OCI-LY3 (cell line): Measurements from ENCODE around the gene KYAT1.

Experiments used
- H2AFZ ChIP-seq: fragments of 200-600, 300-600 bp; shearing (Covaris generic); 2 replicates; pipeline ENCODE4 v1.6.0; 2014; ENCODE audit warnings: antibody characterized with exemption, low read depth, low read length
- H3K27ac ChIP-seq: fragments of 200-600, 300-600 bp; sonication (generic); 2 replicates; pipeline ENCODE4 v1.5.1; 2014; ENCODE audit warnings: mild to moderate bottlenecking, low read length, moderate library complexity, mixed read lengths
- H3K27me3 ChIP-seq: fragments of 200-600, 300-600 bp; sonication (generic); 2 replicates; pipeline ENCODE4 v1.6.1; 2014; ENCODE audit warnings: low read depth, low read length, mixed read lengths
- H3K36me3 ChIP-seq: fragments of 200-600, 300-600 bp; sonication (generic); replicated peaks from 2 replicates; pipeline ENCODE3; 2014; ENCODE audit warnings: low read depth, low read length, mixed read lengths
- H3K4me1 ChIP-seq: fragments of 300-600, 200-600 bp; sonication (generic); 2 replicates; pipeline ENCODE4 v1.6.1; 2014; ENCODE audit warnings: low read length, mixed read lengths
- H3K4me2 ChIP-seq: fragments of 200-600, 300-600 bp; sonication (generic); 2 replicates; pipeline ENCODE4 v1.6.1; 2014; ENCODE audit warnings: low read length, mixed read lengths
- H3K4me3 ChIP-seq: fragments of 300-600, 200-600 bp; sonication (generic); 2 replicates; pipeline ENCODE4 v1.5.1; 2014; ENCODE audit warnings: antibody characterized with exemption, mild to moderate bottlenecking, low read length, moderate library complexity
- H3K79me2 ChIP-seq: fragments of 300-600, 200-600 bp; shearing (Covaris generic); 2 replicates; pipeline ENCODE4 v1.6.1; 2014; ENCODE audit warnings: mild to moderate bottlenecking, low read length, mixed read lengths
- H3K9ac ChIP-seq: fragments of 300-600, 200-600 bp; shearing (Covaris generic); 2 replicates; pipeline ENCODE4 v1.6.0; 2014; ENCODE audit warnings: mild to moderate bottlenecking, low read length, moderate library complexity
- H3K9me3 ChIP-seq: fragments of 200-600, 300-600 bp; shearing (Covaris generic); 2 replicates; pipeline ENCODE4 v1.6.1; 2014; ENCODE audit warnings: low read length, mixed read lengths; ENCODE audit not compliant: insufficient read depth
- H4K20me1 ChIP-seq: fragments of 200-600, 300-600 bp; sonication (generic); 2 replicates; pipeline ENCODE4 v1.6.1; 2016; ENCODE audit warnings: low read length, mixed read lengths; ENCODE audit not compliant: insufficient read depth
- CTCF ChIP-seq: fragments of 200-600, 300-600 bp; sonication (generic); IDR thresholded peaks from 2 replicates; pipeline ENCODE4 v1.5.1; 2014; ENCODE audit warnings: antibody characterized with exemption, low read length, low read depth
- EZH2phosphoT487 ChIP-seq: fragments of 200-600 bp; shearing (Covaris generic); IDR thresholded peaks from 2 replicates; pipeline ENCODE4 v1.6.1; 2018; ENCODE audit warnings: antibody characterized with exemption, mixed run types, low read depth

The KYAT1 gene

DNA sequence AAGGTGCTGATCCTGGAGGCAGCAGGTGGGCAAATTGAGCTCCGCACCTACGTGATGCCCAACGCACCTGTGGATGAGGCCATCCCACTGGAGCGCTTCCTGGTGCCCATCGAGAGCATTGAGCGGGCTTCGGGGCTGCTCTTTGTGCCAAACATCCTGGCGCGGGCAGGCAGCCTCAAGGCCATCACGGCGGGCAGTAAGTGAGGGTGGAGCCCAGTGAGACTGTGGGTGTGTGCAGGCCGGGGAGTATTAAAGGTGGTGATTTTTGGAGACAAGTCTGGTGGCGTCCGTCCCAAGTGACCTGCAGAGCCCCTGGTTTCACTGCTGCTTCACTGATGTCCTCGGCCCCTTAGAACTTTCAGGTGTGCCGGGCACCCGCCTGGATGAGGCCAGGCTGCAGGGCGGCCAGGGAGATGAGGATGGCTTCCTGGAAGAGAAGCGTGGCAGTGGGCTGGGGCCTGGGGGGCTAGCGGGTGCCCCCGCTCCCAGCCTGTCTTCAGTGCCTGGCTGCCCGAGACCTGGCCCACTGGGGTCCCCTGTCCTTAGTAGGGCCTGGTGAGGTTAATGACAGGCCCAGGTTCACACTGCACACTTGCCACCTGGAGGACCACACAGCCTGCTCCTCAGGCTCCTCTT, 59.2 kb downstream of the KYAT1 start:
- Histone ChIP-seq H2AFZ (no peak overlapping the region), H3K27me3 (no peaks in the 10 kb centered on the region), H3K36me3 (peaks cover 21% of the 10 kb centered on the region), H3K4me3 (no peak overlapping the region), H4K20me1 (no peaks in the 10 kb centered on the region), H3K4me2 (no peak overlapping the region), H3K27ac (no peak overlapping the region), H3K79me2 (no peaks in the 10 kb centered on the region), H3K4me1 (no peaks in the 10 kb centered on the region), H3K9me3 (no peaks in the 10 kb centered on the region), H3K9ac (no peak overlapping the region)
- TF ChIP-seq CTCF (no peak), EZH2phosphoT487 (no peak)

GRCh38 chr9:128821584-128822406, 60.0 kb downstream of the KYAT1 start:
- no peaks in the 10 kb centered on the region for H3K9me3 ChIP-seq
- no peaks in the 10 kb centered on the region for H3K27me3 ChIP-seq
- TF ChIP-seq CTCF: no peak
- TF ChIP-seq EZH2phosphoT487: no peak
- no peaks in the 10 kb centered on the region for H3K79me2 ChIP-seq
- H3K36me3 ChIP-seq: peaks cover 18% of the 10 kb centered on the region
- no peak overlapping the region for H3K27ac ChIP-seq
- no peak overlapping the region for H3K4me2 ChIP-seq
- H2AFZ ChIP-seq: no peak overlapping the region
- no peaks in the 10 kb centered on the region for H4K20me1 ChIP-seq
- H3K4me3 ChIP-seq: no peak overlapping the region
- no peak overlapping the region for H3K9ac ChIP-seq
- H3K4me1 ChIP-seq: no peaks in the 10 kb centered on the region

DNA sequence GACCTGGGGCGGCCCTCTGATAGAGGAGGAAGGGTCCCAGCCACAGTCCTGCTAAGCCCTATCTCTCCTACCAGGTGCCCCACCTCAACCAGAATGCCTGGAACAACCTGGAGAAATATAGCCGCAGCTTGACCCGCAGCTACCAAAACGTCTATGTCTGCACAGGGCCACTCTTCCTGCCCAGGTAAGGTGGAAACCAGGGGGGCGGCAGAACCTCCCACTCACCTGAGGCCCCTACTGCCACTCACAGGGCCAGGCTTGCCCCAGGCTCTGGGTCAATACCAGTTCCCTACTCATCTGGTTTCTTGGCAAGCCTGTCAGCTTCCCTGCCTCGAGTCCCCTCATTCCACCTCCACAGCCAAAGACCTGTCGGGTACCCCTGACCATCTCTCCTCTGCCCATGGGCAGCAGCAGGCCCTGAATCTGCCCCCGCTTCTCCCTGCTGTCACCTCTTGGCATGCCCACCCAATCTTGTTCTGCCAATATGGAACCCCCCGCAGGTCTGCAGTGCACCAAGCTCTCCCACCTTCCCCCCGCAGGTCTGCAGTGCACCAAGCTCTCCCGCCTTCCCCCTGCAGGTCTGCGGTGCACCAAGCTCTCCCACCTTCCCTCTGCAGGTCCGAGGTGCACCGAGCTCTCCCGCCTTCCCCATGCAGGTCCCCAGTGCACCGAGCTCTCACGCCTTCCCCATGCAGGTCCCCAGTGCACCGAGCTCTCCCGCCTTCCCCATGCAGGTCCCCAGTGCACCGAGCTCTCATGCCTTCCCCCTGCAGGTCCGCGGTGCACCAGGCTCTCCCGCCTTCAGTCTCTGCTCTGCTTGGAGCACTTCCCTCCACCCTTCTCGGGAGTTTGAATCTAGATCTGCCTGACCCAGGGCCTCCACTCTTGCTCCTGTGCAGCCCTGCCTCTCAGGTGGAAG, 60.8 kb downstream of the KYAT1 start:
- H3K79me2 ChIP-seq: no peaks in the 10 kb centered on the region
- no peak overlapping the region for H3K4me2 ChIP-seq
- no peak overlapping the region for H3K4me3 ChIP-seq
- H3K4me1 ChIP-seq: no peaks in the 10 kb centered on the region
- no peaks in the 10 kb centered on the region for H3K9me3 ChIP-seq
- no peaks in the 10 kb centered on the region for H4K20me1 ChIP-seq
- H3K27me3 ChIP-seq: no peaks in the 10 kb centered on the region
- no peak overlapping the region for H2AFZ ChIP-seq
- no peak overlapping the region for H3K9ac ChIP-seq
- H3K27ac ChIP-seq: no peak overlapping the region
- peaks cover 14% of the 10 kb centered on the region for H3K36me3 ChIP-seq
- TF ChIP-seq EZH2phosphoT487: no peak
- no peak for TF ChIP-seq CTCF
